GM10248 (cell line): ENCODE results near the gene BASP1.
"Not testable (repeated sequence)": the region's sequence is repeated elsewhere in the genome, so short reads cannot be mapped to it uniquely, and the experiment has no call there.

Experiments
- CTCF ChIA-PET: fragments of 300-600 bp; sonication (Branson Sonifier 250); formaldehyde crosslinking; extraction: SDS; loops from one replicate; lab custom pipeline; 2021; ENCODE audit warnings: antibody characterized with exemption; lab: Yijun Ruan, JAX
- POLR2A ChIA-PET: fragments of 350-650 bp; sonication (Branson Sonifier 250); formaldehyde crosslinking; extraction: SDS; loops from one replicate; lab custom pipeline; 2020; ENCODE audit warnings: antibody characterized with exemption; lab: Yijun Ruan, JAX
- DNase-seq: peaks from one replicate; pipeline ENCODE4 v3.0.0; 2012; ENCODE audit errors: extremely low spot score
- TF ChIP-seq, protein P1 (sequence below): IDR thresholded peaks from 2 replicates; pipeline ENCODE4 v1.5.1; 2012; ENCODE audit warnings: mild to moderate bottlenecking, low read depth; ENCODE audit errors: extremely low read depth, missing control alignments, control extremely low read depth

BASP1 gene

DNA sequence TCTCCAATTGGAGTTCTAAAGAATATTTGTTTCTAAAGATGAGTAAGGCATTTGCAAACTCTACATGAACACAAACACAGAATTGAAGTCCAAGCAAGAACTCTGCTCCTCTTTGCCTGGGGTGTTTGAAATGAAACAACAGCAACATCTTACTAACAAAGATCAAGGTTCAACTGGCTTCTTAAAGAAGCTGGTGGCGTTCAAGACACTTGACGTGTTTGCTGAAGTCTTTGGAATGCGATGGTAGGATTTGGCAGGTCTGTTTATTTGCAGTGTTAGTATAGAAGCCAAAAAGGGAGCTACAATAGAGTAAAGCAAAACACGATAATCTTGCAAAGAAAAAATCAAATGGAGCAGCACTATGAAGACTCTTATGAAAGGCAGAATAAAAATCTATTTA lies 94.9 kb downstream of the BASP1 start:
- ChIA-PET CTCF (no interaction called here), POLR2A (no interaction called here)
- TF ChIP-seq, protein P1, sequence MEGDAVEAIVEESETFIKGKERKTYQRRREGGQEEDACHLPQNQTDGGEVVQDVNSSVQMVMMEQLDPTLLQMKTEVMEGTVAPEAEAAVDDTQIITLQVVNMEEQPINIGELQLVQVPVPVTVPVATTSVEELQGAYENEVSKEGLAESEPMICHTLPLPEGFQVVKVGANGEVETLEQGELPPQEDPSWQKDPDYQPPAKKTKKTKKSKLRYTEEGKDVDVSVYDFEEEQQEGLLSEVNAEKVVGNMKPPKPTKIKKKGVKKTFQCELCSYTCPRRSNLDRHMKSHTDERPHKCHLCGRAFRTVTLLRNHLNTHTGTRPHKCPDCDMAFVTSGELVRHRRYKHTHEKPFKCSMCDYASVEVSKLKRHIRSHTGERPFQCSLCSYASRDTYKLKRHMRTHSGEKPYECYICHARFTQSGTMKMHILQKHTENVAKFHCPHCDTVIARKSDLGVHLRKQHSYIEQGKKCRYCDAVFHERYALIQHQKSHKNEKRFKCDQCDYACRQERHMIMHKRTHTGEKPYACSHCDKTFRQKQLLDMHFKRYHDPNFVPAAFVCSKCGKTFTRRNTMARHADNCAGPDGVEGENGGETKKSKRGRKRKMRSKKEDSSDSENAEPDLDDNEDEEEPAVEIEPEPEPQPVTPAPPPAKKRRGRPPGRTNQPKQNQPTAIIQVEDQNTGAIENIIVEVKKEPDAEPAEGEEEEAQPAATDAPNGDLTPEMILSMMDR = no peak
- DNase-seq = no peak

DNA sequence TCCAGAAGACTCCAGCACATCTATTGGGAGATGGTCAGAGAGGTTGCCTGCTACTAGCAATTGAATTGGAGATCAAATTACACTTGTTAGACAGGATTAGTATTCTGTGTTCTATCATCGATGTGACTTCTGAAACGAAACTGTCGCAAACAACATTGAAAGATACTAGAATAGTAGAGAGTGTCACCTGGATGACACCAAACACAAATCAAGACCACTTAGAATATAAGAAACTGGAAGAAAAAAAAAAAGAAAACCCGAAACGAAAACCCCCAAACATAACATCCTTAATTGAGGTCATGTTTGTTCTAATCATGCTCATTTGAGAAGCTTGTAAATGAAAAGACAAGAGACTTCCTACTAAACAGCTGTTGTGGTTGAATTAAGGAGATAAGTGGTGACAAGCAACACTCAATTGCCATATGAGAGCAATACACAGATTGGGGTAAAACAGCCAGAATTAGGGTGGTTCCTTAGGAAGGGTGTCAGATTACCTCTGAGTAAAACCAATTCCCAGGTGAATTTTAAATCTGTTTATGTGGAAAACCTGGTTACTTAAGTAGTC lies 97.6 kb downstream of the BASP1 start:
- no peak for DNase-seq
- CTCF ChIA-PET = interaction anchor here (0.8 to 1.3 kb wide), 3 partner anchors 29 to 98 kb away, joined by 3 read pairs; no protein-coding TSS in a partner anchor

DNA sequence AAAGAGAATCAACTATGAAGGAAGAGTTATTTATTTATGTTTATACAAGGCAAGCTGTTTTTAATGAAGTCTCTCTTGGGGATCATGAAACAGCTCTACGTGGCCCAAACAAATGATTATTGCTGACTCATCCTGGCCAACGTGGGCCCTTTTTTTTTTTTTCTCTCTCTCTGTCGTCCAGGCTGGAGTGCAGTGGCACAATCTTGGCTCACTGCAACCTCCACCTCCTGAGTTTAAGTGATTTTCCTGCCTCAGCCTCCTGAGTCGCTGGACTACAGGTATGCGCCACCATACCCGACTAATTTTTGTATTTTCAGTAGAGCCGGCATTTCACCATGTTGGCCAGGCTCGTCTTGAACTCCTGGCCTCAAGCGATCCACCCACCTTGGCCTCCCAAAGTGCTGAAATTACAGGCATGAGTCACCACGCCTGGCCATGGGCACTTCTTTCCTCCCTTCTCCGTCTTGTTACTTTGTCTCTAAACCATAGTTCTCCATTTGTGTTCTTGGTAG lies 98.3 kb downstream of the BASP1 start:
- DNase-seq = no peak
- POLR2A ChIA-PET = no interaction called here
- TF ChIP-seq, protein P1 = no peak
- CTCF ChIA-PET = interaction anchor here (0.8 to 1.3 kb wide), 4 partner anchors 13 to 99 kb away, joined by 3 read pairs; no protein-coding TSS in a partner anchor

More for the DNA sequence above, 97.6 kb downstream of the BASP1 start:
- POLR2A ChIA-PET = no interaction called here
- TF ChIP-seq, protein P1 = no peak

DNA sequence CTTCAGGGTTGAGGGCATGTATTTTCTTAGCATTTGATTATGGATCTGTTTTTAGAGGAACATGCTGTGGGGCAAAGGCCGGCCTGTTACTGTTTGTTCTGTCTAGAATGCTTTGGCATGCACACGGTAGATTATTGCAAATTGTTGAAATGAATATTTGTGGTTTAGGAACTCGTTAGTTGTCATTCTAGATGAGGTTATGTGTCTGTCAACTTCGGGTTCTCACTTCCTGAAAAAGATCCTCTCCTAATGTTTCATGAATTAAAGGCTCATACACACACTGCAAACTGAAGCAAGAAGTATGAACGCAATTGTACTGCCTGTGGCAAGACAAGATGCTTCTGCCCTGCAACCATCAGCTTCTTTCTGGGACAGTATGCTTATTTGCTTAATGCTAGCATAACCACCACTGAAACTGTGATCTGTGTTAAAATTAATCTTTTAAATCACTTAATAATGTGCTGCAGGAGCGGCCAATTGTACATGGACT lies 99.6 kb downstream of the BASP1 start:
- peak; percentile 50 for DNase-seq
- CTCF ChIA-PET = interaction anchor here (0.9 kb wide), 1 partner anchor 10 kb away, joined by 3 read pairs; no protein-coding TSS in a partner anchor
- TF ChIP-seq, protein P1 = no peak
- POLR2A ChIA-PET = no interaction called here

DNA sequence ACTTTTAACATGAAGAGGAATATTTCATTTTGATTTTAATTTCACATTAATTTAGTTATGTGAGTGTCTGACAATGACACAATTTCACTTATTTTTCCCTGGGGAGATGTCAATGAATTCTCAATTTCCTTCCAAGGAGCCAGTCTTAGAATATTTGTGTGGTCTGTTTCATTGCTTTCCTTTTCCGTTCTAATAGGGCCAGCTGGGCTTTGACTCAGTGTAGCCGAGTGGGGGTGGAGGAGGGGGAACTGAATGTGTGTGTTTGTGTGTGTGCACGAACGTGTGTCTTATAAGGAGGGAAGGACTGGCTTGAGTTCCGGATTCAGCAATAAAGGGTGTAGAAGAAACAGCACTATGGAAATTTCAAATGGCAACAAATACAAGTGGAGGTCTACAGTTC lies 100.0 kb downstream of the BASP1 start:
- CTCF ChIA-PET = interaction anchor here (0.9 kb wide), 1 partner anchor 9 kb away, joined by 3 read pairs; no protein-coding TSS in a partner anchor
- POLR2A ChIA-PET = no interaction called here
- DNase-seq = no peak

DNA sequence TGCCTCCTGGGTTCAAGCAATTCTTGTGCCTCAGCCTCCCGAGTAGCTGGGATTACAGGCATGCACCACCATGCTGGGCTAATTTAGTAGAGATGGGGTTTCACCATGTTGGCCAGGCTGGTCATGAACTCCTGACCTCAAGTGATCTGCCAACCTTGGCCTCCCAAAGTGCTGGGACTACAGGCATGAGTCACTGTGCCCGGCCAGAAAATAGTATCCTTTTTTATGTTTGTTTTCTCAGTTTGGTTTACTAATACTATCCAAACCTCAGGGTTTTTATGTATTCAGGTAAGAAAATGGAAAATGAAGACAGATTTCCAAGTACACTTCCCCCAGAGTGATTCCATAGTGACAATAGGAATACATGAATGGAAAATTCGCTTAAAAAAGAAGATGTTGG lies 101.7 kb downstream of the BASP1 start:
- CTCF ChIA-PET = interaction anchor here (0.7 kb wide), 1 partner anchor 57 kb away, joined by 3 read pairs; no protein-coding TSS in a partner anchor
- POLR2A ChIA-PET = interaction anchor here (0.7 kb wide), 1 partner anchor 37 kb away, joined by 7 read pairs; no protein-coding TSS in a partner anchor

More for the DNA sequence above, 100.0 kb downstream of the BASP1 start:
- TF ChIP-seq, protein P1 = no peak

More for the DNA sequence above, 101.7 kb downstream of the BASP1 start:
- DNase-seq = not testable (repeated sequence)
